ENCODE results near the gene EFHC1. TPM values are rescaled to one million over a fixed set of nuclear protein-coding genes. Genes with fewer than 3 reads are reported as not detected.
"Not testable (repeated sequence)": the region's sequence is repeated elsewhere in the genome, so short reads cannot be mapped to it uniquely, and the experiment has no call there.

The EFHC1 gene
- polyA plus RNA-seq, 1 donor from 2014 or later = 173 TPM

DNA sequence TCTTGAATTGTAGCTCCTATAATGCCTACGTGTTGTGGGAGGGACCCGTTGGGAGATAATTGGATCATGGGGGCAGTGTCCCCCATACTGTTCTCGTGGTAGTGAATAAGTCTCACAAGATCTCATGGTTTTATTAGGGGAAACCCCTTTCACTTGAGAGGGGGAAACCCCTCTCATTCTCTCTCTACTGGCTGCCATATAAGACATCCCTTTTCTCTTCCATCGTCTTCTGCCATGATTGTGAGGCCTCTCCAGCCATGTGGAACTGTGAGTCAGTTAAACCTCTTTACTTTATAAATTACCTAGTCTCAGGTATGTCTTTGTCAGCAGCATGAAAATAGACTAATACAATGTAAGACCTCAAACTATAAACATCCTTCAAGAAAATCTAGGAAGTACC lies 35.1 kb upstream of the EFHC1 start:
- Histone ChIP-seq H3K9ac (ENCODE audit: low read length) (no peak overlapping the region), H3K27ac (ENCODE audit: low read length) (no peak overlapping the region), H3K79me2 (replicated peaks; ENCODE audit: insufficient read depth, low read length) (no peaks in the 10 kb centered on the region), H3K9me2 (ENCODE audit: insufficient read depth, low read length) (no peaks in the 10 kb centered on the region), H4K20me1 (ENCODE audit: insufficient read depth) (no peaks in the 10 kb centered on the region), H3K4me2 (ENCODE audit: low read length) (no peak overlapping the region), H3K4me3 (ENCODE audit: low read length) (no peak overlapping the region), H3K27me3 (ENCODE audit: insufficient read depth, low read depth, low read length) (no peaks in the 10 kb centered on the region), H3K9me3 (ENCODE audit: low read length) (no peaks in the 10 kb centered on the region), H3F3A (ENCODE audit: insufficient read depth, low read length, poor library complexity, severe bottlenecking) (no peaks in the 10 kb centered on the region), H3K36me3 (ENCODE audit: insufficient read depth, low read length) (no peaks in the 10 kb centered on the region), H2AFZ (ENCODE audit: low read depth, low read length) (no peak overlapping the region)
- TF ChIP-seq POLR2AphosphoS5 (IDR thresholded peaks at IDR 0.05) (no peak), MXI1 (conservative IDR thresholded peaks at IDR 0.05; ENCODE audit: poor library complexity, severe bottlenecking) (no peak), EP300 (conservative IDR thresholded peaks at IDR 0.05; ENCODE audit: poor library complexity, severe bottlenecking) (no peak), EZH2 (IDR thresholded peaks at IDR 0.05; ENCODE audit: borderline replicate concordance, insufficient read depth, low read length, poor library complexity, severe bottlenecking) (no peak), SMC3 (conservative IDR thresholded peaks at IDR 0.05; ENCODE audit: poor library complexity) (no peak), RAD21 (conservative IDR thresholded peaks at IDR 0.05) (no peak), TAF1 (IDR thresholded peaks at IDR 0.05; ENCODE audit: low read depth) (no peak)
- TF ChIP-seq, protein P1, sequence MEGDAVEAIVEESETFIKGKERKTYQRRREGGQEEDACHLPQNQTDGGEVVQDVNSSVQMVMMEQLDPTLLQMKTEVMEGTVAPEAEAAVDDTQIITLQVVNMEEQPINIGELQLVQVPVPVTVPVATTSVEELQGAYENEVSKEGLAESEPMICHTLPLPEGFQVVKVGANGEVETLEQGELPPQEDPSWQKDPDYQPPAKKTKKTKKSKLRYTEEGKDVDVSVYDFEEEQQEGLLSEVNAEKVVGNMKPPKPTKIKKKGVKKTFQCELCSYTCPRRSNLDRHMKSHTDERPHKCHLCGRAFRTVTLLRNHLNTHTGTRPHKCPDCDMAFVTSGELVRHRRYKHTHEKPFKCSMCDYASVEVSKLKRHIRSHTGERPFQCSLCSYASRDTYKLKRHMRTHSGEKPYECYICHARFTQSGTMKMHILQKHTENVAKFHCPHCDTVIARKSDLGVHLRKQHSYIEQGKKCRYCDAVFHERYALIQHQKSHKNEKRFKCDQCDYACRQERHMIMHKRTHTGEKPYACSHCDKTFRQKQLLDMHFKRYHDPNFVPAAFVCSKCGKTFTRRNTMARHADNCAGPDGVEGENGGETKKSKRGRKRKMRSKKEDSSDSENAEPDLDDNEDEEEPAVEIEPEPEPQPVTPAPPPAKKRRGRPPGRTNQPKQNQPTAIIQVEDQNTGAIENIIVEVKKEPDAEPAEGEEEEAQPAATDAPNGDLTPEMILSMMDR (IDR thresholded peaks at IDR 0.05; ENCODE audit: poor library complexity, severe bottlenecking) = no peak
- TF ChIP-seq, protein P2, sequence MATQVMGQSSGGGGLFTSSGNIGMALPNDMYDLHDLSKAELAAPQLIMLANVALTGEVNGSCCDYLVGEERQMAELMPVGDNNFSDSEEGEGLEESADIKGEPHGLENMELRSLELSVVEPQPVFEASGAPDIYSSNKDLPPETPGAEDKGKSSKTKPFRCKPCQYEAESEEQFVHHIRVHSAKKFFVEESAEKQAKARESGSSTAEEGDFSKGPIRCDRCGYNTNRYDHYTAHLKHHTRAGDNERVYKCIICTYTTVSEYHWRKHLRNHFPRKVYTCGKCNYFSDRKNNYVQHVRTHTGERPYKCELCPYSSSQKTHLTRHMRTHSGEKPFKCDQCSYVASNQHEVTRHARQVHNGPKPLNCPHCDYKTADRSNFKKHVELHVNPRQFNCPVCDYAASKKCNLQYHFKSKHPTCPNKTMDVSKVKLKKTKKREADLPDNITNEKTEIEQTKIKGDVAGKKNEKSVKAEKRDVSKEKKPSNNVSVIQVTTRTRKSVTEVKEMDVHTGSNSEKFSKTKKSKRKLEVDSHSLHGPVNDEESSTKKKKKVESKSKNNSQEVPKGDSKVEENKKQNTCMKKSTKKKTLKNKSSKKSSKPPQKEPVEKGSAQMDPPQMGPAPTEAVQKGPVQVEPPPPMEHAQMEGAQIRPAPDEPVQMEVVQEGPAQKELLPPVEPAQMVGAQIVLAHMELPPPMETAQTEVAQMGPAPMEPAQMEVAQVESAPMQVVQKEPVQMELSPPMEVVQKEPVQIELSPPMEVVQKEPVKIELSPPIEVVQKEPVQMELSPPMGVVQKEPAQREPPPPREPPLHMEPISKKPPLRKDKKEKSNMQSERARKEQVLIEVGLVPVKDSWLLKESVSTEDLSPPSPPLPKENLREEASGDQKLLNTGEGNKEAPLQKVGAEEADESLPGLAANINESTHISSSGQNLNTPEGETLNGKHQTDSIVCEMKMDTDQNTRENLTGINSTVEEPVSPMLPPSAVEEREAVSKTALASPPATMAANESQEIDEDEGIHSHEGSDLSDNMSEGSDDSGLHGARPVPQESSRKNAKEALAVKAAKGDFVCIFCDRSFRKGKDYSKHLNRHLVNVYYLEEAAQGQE (IDR thresholded peaks at IDR 0.05; ENCODE audit: borderline replicate concordance) = no peak

DNA sequence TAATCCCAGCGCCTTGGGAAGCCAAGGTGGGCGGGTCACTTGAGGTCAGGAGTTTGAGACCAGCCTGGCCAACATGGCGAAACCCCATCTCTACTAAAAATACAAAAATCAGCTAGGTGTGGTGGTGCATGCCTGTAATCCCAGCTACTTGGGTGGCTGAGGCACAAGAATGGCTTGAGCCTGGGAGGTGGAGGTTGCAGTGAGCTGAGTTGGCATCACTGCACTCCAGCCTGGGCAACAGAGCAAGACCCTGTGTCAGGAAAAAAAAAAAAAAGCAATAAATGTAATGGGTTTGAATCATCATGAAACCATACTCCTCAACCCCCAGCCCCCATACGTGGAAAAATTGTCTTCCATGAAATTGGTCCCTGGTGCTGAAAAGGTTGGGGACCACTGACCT lies 32.0 kb upstream of the EFHC1 start:
- H3K4me2 ChIP-seq (ENCODE audit: low read length); H3K4me3 ChIP-seq (ENCODE audit: low read length); H4K20me1 ChIP-seq (ENCODE audit: insufficient read depth); H3K9me3 ChIP-seq (ENCODE audit: low read length); H3K79me2 ChIP-seq (replicated peaks; ENCODE audit: insufficient read depth, low read length); H3K27ac ChIP-seq (ENCODE audit: low read length); H2AFZ ChIP-seq (ENCODE audit: low read depth, low read length); H3K9me2 ChIP-seq (ENCODE audit: insufficient read depth, low read length); H3F3A ChIP-seq (ENCODE audit: insufficient read depth, low read length, poor library complexity, severe bottlenecking); H3K36me3 ChIP-seq (ENCODE audit: insufficient read depth, low read length); H3K9ac ChIP-seq (ENCODE audit: low read length); H3K27me3 ChIP-seq (ENCODE audit: insufficient read depth, low read depth, low read length): not testable (repeated sequence)

DNA sequence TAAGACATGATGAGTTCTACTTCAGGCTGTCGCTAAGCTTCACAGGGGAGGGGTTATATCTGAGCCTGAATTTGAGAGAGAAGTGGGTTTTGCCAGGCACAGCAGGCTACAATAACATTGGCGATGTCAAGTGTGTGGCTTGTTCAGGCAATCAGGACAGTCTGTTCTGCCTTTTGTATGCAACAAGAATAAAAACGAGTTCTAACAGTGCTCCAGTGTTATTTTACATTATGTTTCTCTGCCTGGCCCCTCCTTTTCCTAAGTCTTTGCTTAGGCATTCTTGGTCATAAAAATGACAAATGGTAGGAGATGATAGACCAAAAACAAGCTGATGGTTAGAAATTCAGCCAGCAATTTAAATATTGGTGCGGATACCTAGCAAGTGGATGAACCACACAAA lies 31.4 kb upstream of the EFHC1 start:
- H3K79me2 ChIP-seq (replicated peaks; ENCODE audit: insufficient read depth, low read length) = no peaks in the 10 kb centered on the region
- no peaks in the 10 kb centered on the region for H3K27me3 ChIP-seq (ENCODE audit: insufficient read depth, low read depth, low read length)
- no peaks in the 10 kb centered on the region for H3F3A ChIP-seq (ENCODE audit: insufficient read depth, low read length, poor library complexity, severe bottlenecking)
- TF ChIP-seq TAF1 (IDR thresholded peaks at IDR 0.05; ENCODE audit: low read depth) (no peak), POLR2AphosphoS5 (IDR thresholded peaks at IDR 0.05) (no peak), EZH2 (IDR thresholded peaks at IDR 0.05; ENCODE audit: borderline replicate concordance, insufficient read depth, low read length, poor library complexity, severe bottlenecking) (no peak), SMC3 (conservative IDR thresholded peaks at IDR 0.05; ENCODE audit: poor library complexity) (no peak), RAD21 (conservative IDR thresholded peaks at IDR 0.05) (no peak)
- TF ChIP-seq, protein P1 (IDR thresholded peaks at IDR 0.05; ENCODE audit: poor library complexity, severe bottlenecking) = no peak
- H3K9me3 ChIP-seq (ENCODE audit: low read length) = no peaks in the 10 kb centered on the region
- no peaks in the 10 kb centered on the region for H4K20me1 ChIP-seq (ENCODE audit: insufficient read depth)
- no peak overlapping the region for H2AFZ ChIP-seq (ENCODE audit: low read depth, low read length)
- no peaks in the 10 kb centered on the region for H3K36me3 ChIP-seq (ENCODE audit: insufficient read depth, low read length)
- H3K4me2 ChIP-seq (ENCODE audit: low read length) = no peak overlapping the region
- H3K27ac ChIP-seq (ENCODE audit: low read length) = no peak overlapping the region
- no peak overlapping the region for H3K4me3 ChIP-seq (ENCODE audit: low read length)
- H3K9me2 ChIP-seq (ENCODE audit: insufficient read depth, low read length) = no peaks in the 10 kb centered on the region
- no peak overlapping the region for H3K9ac ChIP-seq (ENCODE audit: low read length)

Measured in neural cell (in vitro differentiated cells).